Sigmoid colon (tissue), 7 donors: Measurements from ENCODE around the gene KCNH3. TPM values are rescaled to one million over a fixed set of nuclear protein-coding genes. Genes with fewer than 3 reads are reported as not detected.

Experiments used
- DNase-seq: peaks from one replicate; pipeline ENCODE4 v3.0.0-alpha.2; 2019
- H3K27ac ChIP-seq, 4 donors: fragments of 200-600 bp; sonication (generic); one replicate each; pipeline ENCODE4 v1.5.1; 2016 to 2019; ENCODE audit warnings: mild to moderate bottlenecking in 1 of 4
- H3K27me3 ChIP-seq, 3 donors: fragments of 200-600 bp; sonication (generic); one replicate each; pipeline ENCODE4 v1.5.1; 2019; ENCODE audit warnings: mild to moderate bottlenecking in 1 of 3
- H3K36me3 ChIP-seq, 4 donors: fragments of 200-600 bp; sonication (generic); one replicate each; pipeline ENCODE4 v1.5.1; 2016 to 2019
- H3K4me1 ChIP-seq, 4 donors: fragments of 200-600 bp; sonication (generic); one replicate each; pipeline ENCODE4 v1.5.1; 2017 to 2019
- H3K4me3 ChIP-seq, 4 donors: fragments of 200-600 bp; sonication (generic); one replicate each; pipeline ENCODE4 v1.5.1; 2017 to 2019; ENCODE audit warnings: mild to moderate bottlenecking in 2 of 4, moderate library complexity in 1 of 4
- H3K9me3 ChIP-seq, 4 donors: fragments of 200-600 bp in 3 of 4; sonication (generic) in 3 of 4; one replicate each; pipeline versions ENCODE4 v1.5.1 to v1.6.1; 2013 to 2019
- CTCF ChIP-seq, 4 experiments: fragments of 450-650 bp in 3 of 4; fragments of 200-600 bp in 1 of 4; IDR thresholded peaks; one replicate each; pipeline ENCODE4 v1.5.1; 2016 to 2019; ENCODE audit warnings: antibody characterized with exemption in 4 of 4, mild to moderate bottlenecking in 3 of 4, moderate library complexity in 2 of 4
- EP300 ChIP-seq, 4 donors: sonication (generic); formaldehyde crosslinking; IDR thresholded peaks; one replicate each; pipeline ENCODE4 v1.6.1; 2017; ENCODE audit warnings: antibody characterized with exemption in 4 of 4
- POLR2A ChIP-seq, 2 donors: fragments of 450-650 bp; IDR thresholded peaks; one replicate each; pipeline ENCODE4 v1.6.1; 2016; ENCODE audit warnings: antibody characterized with exemption in 2 of 2, mild to moderate bottlenecking in 2 of 2, moderate library complexity in 2 of 2
- POLR2AphosphoS5 ChIP-seq, 4 donors: sonication (generic); formaldehyde crosslinking; IDR thresholded peaks; one replicate each; pipeline ENCODE4 v1.6.1; 2017; ENCODE audit warnings: antibody characterized with exemption in 4 of 4
- WGBS, 2 donors: extraction: QIAGEN DNeasy Blood & Tissue Kit; methylation state at CpG; one replicate each; pipeline ENCODE4 v1.1.7; 2013; 5-methylcytosine and 5-hydroxymethylcytosine counted together
- intact Hi-C: fragments of 100-400 bp; cut with DNase I; formaldehyde crosslinking; loops from one replicate; pipeline ENCODE4 v1.15.1; 2023
- polyA plus RNA-seq, 3 donors: library from polyadenylated mRNA; stranded (reverse); fragments of 200-250 nt; gene quantifications; one replicate each; pipeline ENCODE4 v1.2.3, GENCODE V29; 2013
- total RNA-seq, 4 donors: library from RNA; depleted of rRNA; stranded (reverse); fragments of >200 nt; gene quantifications; one replicate each; pipeline ENCODE4 v1.1.0, GENCODE V29; 2016
- donor health status: healthy with polysubstance abuse.
- donor health status: Bipolar disorder and iron deficiency.
- donor health status: healthy.

Gene KCNH3
- total and polyA plus RNA-seq, 7 donors = 0.14 to 0.83 (median 0.36) TPM; not detected in 4

DNA sequence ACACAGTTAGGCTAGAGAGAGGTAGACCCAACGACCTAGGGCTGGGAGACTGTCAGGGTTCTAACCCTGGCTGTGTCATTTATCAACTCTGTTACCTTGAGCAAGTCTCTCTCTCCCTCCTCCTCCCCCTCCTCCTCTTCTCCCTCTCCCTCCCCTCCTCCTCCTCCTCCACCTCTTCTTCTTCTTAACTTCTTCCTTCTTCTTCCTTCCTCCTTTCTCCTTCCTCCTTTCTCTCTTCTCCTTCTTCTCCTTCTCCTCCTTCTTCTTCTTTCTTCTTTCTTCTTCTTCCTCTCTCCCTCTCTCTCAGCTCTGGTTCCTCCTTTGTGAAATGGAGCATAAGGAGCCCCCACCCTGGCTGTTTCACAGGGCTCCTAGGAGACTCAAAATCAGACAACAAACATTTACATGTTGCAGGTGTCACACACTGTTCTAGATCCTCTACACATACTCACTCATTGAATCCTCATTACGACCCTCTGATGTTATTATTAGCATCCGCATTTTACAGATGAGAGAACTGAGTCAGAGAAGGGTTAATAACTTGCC, 2.2 kb upstream of the KCNH3 start:
- H3K27me3 ChIP-seq = peaks cover 25 to 66% (median 39%) of the 10 kb centered on the region in 3 donors
- H3K4me3 ChIP-seq = no peak overlapping the region
- H3K4me1 ChIP-seq = peaks cover 0 to 23% (median 18%) of the 10 kb centered on the region in 4 donors
- intact Hi-C loops = no loop called here
- H3K9me3 ChIP-seq = no peaks in the 10 kb centered on the region
- 44 to 50% methylated on average over 3 of the region's 3 CpGs for WGBS, 2 donors
- no peaks in the 10 kb centered on the region for H3K36me3 ChIP-seq
- H3K27ac ChIP-seq = no peak overlapping the region
- no peak for DNase-seq
- TF ChIP-seq CTCF (IDR thresholded peaks at IDR 0.05) (no peak), POLR2A (IDR thresholded peaks at IDR 0.05) (no peak), EP300 (IDR thresholded peaks at IDR 0.05) (no peak), POLR2AphosphoS5 (IDR thresholded peaks at IDR 0.05) (no peak)

GRCh38 chr12:49537231-49537751, 1.5 kb upstream of the KCNH3 start:
- peaks cover 0 to 23% (median 18%) of the 10 kb centered on the region in 4 donors for H3K4me1 ChIP-seq
- no peaks in the 10 kb centered on the region for H3K9me3 ChIP-seq
- DNase-seq = no peak
- no peak for TF ChIP-seq POLR2AphosphoS5 (IDR thresholded peaks at IDR 0.05)
- no peak for TF ChIP-seq CTCF (IDR thresholded peaks at IDR 0.05)
- TF ChIP-seq EP300 (IDR thresholded peaks at IDR 0.05) = no peak
- no peak for TF ChIP-seq POLR2A (IDR thresholded peaks at IDR 0.05)
- no peaks in the 10 kb centered on the region for H3K36me3 ChIP-seq
- H3K27ac ChIP-seq = no peak overlapping the region
- 18 to 24% methylated on average over 13 of the region's 13 CpGs for WGBS, 2 donors
- peak overlapping the region in 3 of 4 donors; percentile 48 to 54 (median 48) for H3K4me3 ChIP-seq
- peaks cover 25 to 66% (median 39%) of the 10 kb centered on the region in 3 donors for H3K27me3 ChIP-seq
- intact Hi-C loops = no loop called here

DNA sequence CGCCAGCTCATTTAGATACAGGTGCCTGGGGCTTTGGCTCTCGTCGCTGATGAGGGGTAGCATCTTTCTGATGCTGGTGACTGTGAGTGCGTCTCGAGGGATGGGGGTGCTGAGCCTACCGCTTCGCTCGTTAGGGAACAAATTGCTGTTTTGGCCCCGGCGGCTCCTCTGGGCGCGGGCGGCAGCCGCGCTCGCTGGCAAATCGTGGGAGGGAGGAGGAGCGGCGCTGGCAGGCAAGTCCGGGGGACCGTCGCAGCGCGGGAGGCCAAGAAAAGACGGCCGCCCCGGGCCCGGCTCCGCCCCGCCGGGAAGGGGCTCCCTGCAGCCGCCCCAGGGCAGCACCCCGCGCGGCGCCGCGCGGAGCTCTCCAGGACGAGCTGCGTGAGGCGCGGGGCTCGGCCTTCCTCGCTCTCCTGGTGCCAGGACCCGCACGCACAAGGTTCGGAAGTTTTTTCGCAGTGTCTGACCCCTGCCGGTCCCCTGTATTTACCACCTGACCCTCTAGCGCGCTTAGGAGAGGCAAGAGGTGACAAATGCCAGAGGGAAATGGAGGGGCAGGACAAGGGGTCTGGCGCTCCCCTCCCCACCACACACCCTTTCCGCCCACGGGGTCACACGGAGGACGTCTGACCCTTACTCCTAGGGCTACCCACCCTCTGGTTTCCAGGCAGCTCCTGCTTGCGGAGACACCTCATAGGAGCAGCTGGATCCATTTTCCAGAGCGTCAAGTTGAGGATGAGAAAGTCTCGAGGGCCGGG, 899 bp upstream of the KCNH3 start:
- H3K27ac ChIP-seq = no peak overlapping the region
- WGBS, 2 donors = 1% methylated on average over 61 of the region's 61 CpGs
- H3K4me3 ChIP-seq = peak overlapping the region; percentile 9 to 54 (median 48)
- TF ChIP-seq POLR2AphosphoS5 (IDR thresholded peaks at IDR 0.05) = no peak
- TF ChIP-seq POLR2A (IDR thresholded peaks at IDR 0.05) = no peak
- no peak for TF ChIP-seq EP300 (IDR thresholded peaks at IDR 0.05)
- no peak for TF ChIP-seq CTCF (IDR thresholded peaks at IDR 0.05)
- DNase-seq = peak; percentile 56
- intact Hi-C loops = no loop called here
- H3K27me3 ChIP-seq = peaks cover 25 to 66% (median 39%) of the 10 kb centered on the region in 3 donors
- H3K9me3 ChIP-seq = no peaks in the 10 kb centered on the region
- no peaks in the 10 kb centered on the region for H3K36me3 ChIP-seq
- H3K4me1 ChIP-seq = peaks cover 0 to 23% (median 18%) of the 10 kb centered on the region in 4 donors

DNA sequence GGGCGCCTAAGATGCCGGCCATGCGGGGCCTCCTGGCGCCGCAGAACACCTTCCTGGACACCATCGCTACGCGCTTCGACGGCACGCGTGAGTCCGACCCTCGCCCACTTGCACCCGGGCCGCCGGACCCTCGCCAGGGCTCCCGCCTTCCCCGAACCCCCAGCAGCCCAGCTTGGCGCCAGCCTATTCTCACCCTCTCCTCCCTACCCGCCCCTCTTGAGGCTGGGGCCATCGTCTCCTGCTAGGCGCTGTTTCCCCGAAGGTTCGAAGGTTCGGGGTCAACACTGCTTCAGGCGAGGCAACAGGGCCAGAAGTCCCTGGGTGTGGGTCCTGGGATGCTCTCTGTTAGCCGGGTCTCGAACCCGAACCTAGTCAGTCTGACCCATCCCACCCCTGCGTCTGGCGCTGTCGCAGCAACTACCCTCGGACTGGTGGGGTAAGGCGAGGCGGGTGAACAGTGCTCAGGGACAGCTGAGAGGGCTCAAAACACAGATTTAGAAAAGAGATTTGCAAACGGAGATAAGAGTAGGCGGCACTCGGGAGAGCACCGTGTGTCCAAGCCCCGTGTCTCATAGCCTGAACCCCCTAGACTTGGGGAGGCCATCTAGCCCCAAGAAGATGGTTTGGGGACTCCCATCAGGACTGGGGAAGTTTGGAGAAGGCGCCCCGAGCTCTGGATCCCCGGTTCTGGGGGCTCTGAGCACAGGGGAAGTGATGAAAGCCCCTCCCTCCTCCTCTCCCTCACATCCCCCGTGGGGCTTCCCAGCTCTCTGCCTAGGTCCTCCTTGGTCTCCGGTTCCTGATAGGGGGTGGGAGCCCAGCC, 787 bp downstream of the KCNH3 start:
- Histone ChIP-seq H3K4me1 (peaks cover 0 to 23% (median 18%) of the 10 kb centered on the region in 4 donors), H3K27me3 (peaks cover 25 to 76% (median 47%) of the 10 kb centered on the region in 3 donors), H3K36me3 (no peaks in the 10 kb centered on the region), H3K27ac (no peak overlapping the region), H3K9me3 (no peaks in the 10 kb centered on the region), H3K4me3 (peak overlapping the region in 3 of 4 donors; percentile 48 to 54 (median 48))
- WGBS, 2 donors = 11 to 14% methylated on average over 47 of the region's 47 CpGs
- intact Hi-C loops = no loop called here
- DNase-seq = peak; percentile 58
- TF ChIP-seq CTCF (IDR thresholded peaks at IDR 0.05) (no peak), EP300 (IDR thresholded peaks at IDR 0.05) (no peak), POLR2AphosphoS5 (IDR thresholded peaks at IDR 0.05) (no peak), POLR2A (IDR thresholded peaks at IDR 0.05) (no peak)
